ENCODE data around the gene ZFP64.

DNA sequence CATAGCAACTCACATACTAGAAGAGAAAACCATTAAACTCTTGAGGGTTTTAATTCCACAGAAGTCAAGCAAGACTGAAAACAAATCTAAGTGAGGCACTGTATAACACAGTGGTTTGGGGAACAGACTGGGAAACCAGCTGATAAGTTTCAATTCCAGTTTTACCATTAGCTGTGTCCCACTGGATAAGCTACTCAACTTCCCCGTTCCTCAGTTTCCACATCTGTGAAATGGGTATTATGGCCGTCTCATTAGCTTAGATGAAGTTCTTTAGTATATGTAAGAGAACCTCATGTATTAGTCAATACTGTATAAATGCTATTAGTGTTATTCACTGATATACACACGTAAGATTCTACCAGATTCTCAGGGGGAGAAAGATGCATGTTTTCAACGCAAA lies 89.0 kb downstream of the ZFP64 start:
- TF ChIP-seq, protein P1, sequence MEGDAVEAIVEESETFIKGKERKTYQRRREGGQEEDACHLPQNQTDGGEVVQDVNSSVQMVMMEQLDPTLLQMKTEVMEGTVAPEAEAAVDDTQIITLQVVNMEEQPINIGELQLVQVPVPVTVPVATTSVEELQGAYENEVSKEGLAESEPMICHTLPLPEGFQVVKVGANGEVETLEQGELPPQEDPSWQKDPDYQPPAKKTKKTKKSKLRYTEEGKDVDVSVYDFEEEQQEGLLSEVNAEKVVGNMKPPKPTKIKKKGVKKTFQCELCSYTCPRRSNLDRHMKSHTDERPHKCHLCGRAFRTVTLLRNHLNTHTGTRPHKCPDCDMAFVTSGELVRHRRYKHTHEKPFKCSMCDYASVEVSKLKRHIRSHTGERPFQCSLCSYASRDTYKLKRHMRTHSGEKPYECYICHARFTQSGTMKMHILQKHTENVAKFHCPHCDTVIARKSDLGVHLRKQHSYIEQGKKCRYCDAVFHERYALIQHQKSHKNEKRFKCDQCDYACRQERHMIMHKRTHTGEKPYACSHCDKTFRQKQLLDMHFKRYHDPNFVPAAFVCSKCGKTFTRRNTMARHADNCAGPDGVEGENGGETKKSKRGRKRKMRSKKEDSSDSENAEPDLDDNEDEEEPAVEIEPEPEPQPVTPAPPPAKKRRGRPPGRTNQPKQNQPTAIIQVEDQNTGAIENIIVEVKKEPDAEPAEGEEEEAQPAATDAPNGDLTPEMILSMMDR (IDR thresholded peaks at IDR 0.05): no peak
- TF ChIP-seq POLR2AphosphoS5 (IDR thresholded peaks at IDR 0.05; ENCODE audit: low read depth, low read length): no peak
- TF ChIP-seq, protein P2, sequence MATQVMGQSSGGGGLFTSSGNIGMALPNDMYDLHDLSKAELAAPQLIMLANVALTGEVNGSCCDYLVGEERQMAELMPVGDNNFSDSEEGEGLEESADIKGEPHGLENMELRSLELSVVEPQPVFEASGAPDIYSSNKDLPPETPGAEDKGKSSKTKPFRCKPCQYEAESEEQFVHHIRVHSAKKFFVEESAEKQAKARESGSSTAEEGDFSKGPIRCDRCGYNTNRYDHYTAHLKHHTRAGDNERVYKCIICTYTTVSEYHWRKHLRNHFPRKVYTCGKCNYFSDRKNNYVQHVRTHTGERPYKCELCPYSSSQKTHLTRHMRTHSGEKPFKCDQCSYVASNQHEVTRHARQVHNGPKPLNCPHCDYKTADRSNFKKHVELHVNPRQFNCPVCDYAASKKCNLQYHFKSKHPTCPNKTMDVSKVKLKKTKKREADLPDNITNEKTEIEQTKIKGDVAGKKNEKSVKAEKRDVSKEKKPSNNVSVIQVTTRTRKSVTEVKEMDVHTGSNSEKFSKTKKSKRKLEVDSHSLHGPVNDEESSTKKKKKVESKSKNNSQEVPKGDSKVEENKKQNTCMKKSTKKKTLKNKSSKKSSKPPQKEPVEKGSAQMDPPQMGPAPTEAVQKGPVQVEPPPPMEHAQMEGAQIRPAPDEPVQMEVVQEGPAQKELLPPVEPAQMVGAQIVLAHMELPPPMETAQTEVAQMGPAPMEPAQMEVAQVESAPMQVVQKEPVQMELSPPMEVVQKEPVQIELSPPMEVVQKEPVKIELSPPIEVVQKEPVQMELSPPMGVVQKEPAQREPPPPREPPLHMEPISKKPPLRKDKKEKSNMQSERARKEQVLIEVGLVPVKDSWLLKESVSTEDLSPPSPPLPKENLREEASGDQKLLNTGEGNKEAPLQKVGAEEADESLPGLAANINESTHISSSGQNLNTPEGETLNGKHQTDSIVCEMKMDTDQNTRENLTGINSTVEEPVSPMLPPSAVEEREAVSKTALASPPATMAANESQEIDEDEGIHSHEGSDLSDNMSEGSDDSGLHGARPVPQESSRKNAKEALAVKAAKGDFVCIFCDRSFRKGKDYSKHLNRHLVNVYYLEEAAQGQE (IDR thresholded peaks at IDR 0.05; ENCODE audit: insufficient read depth in 1 of 2, low read depth in 2 of 2, low read length in 1 of 2): no peak
- TF ChIP-seq SIN3A (IDR thresholded peaks at IDR 0.05; ENCODE audit: borderline replicate concordance, insufficient read depth, low read depth, low read length): no peak
